Keratinocyte (primary cell): ENCODE results near the gene FILIP1. TPM values are rescaled to one million over a fixed set of nuclear protein-coding genes. Genes with fewer than 3 reads are reported as not detected.

Source experiments
- DNase-seq: peaks from one replicate; pipeline ENCODE4 v3.0.0-alpha.2; 2011; ENCODE audit warnings: low read depth, missing footprints, low spot score
- FAIRE-seq: peaks from 2 replicates; lab custom pipeline; 2011; peaks lifted over from hg19 to GRCh38; lab: Jason Lieb, UNC
- H2AFZ ChIP-seq: 2 replicates; pipeline ENCODE4 v1.6.0; 2012; ENCODE audit warnings: low read length, control low read depth, inconsistent platforms; ENCODE audit not compliant: control insufficient read depth
- H3K27ac ChIP-seq: 2 replicates; pipeline ENCODE4 v1.5.1; 2011; ENCODE audit warnings: low read length; ENCODE audit not compliant: control insufficient read depth, insufficient read depth
- H3K27me3 ChIP-seq: 3 replicates; pipeline ENCODE4 v1.6.0; 2011; ENCODE audit warnings: low read length; ENCODE audit not compliant: control insufficient read depth, insufficient read depth; ENCODE audit errors: extremely low read depth
- H3K36me3 ChIP-seq, 2 experiments: 2 replicates in 1 of 2; 3 replicates in 1 of 2; pipeline ENCODE4 v1.5.1; 2011; ENCODE audit warnings: low read length in 2 of 2, mild to moderate bottlenecking in 1 of 2; ENCODE audit not compliant: control insufficient read depth in 2 of 2, insufficient read depth in 2 of 2; ENCODE audit errors: extremely low read depth in 1 of 2
- H3K4me1 ChIP-seq: 3 replicates; pipeline ENCODE4 v1.5.1; 2011; ENCODE audit warnings: low read length; ENCODE audit not compliant: control insufficient read depth, insufficient read depth; ENCODE audit errors: extremely low read depth
- H3K4me2 ChIP-seq: 3 replicates; pipeline ENCODE4 v1.6.0; 2011; ENCODE audit warnings: low read depth, low read length; ENCODE audit not compliant: control insufficient read depth, insufficient read depth; ENCODE audit errors: extremely low read depth
- H3K4me3 ChIP-seq, 3 experiments: fragments of 200-600 bp in 1 of 3; sonication (generic) in 1 of 3; 2 replicates in 2 of 3; 3 replicates in 1 of 3; pipeline ENCODE4 v1.5.1; 2011 to 2016; ENCODE audit warnings: low read length in 3 of 3, mild to moderate bottlenecking in 3 of 3, control low read depth in 2 of 3, inconsistent platforms in 1 of 3, low read depth in 1 of 3, mixed read lengths in 1 of 3, mixed run types in 1 of 3, moderate library complexity in 1 of 3; ENCODE audit not compliant: control insufficient read depth in 2 of 3, insufficient read depth in 2 of 3; ENCODE audit errors: extremely low read depth in 1 of 3
- H3K79me2 ChIP-seq: 2 replicates; pipeline ENCODE4 v1.6.0; 2012; ENCODE audit warnings: low read length; ENCODE audit not compliant: control insufficient read depth, insufficient read depth
- H3K9ac ChIP-seq: 3 replicates; pipeline ENCODE4 v1.6.0; 2011; ENCODE audit warnings: low read length; ENCODE audit not compliant: control insufficient read depth, insufficient read depth; ENCODE audit errors: extremely low read depth
- H3K9me1 ChIP-seq: 3 replicates; pipeline ENCODE4 v1.6.0; 2011; ENCODE audit warnings: low read length; ENCODE audit not compliant: control insufficient read depth, insufficient read depth; ENCODE audit errors: extremely low read depth
- H3K9me3 ChIP-seq: 2 replicates; pipeline ENCODE4 v1.5.1; 2012; ENCODE audit warnings: low read depth, low read length; ENCODE audit not compliant: control insufficient read depth
- H4K20me1 ChIP-seq: 3 replicates; pipeline ENCODE4 v1.6.0; 2011; ENCODE audit warnings: low read length; ENCODE audit not compliant: control insufficient read depth, insufficient read depth; ENCODE audit errors: extremely low read depth
- EZH2 ChIP-seq: IDR thresholded peaks from one replicate; pipeline ENCODE4 v1.6.1; 2012; ENCODE audit warnings: inconsistent platforms, mild to moderate bottlenecking, low read length, moderate library complexity
- dilution Hi-C: fragments of 300-500 bp; cut with MboI; formaldehyde crosslinking; loops from one replicate; pipeline ENCODE4 v1.7.0; 2020; ENCODE audit warnings: low sequenced_read_pairs; ENCODE audit not compliant: extremely low pct_ligation_motif_present
- polyA plus RNA-seq, 5 experiments: library from polyadenylated mRNA; depleted of rRNA in 3 of 5; stranded (reverse) in 3 of 5; stranded (forward) in 1 of 5; unstranded in 1 of 5; fragments of >200 nt; gene quantifications; 1 replicate in 1 of 5; 2 replicates in 3 of 5; 3 replicates in 1 of 5; pipeline versions ENCODE4 v1.2.1 to v1.2.3, GENCODE V29; 2011 to 2012; ENCODE audit warnings: missing spikeins in 2 of 5, low read depth in 1 of 5, low replicate concordance in 1 of 5
- TF ChIP-seq, protein P1 (sequence below), 3 experiments: IDR thresholded peaks in 1 of 3; conservative IDR thresholded peaks in 1 of 3; optimal IDR thresholded peaks in 1 of 3; 2 replicates in 2 of 3; 3 replicates in 1 of 3; pipeline versions ENCODE3 to v1.5.1; 2011; ENCODE audit warnings: low read length in 3 of 3, mild to moderate bottlenecking in 3 of 3, moderate library complexity in 2 of 3, control low read depth in 1 of 3, inconsistent platforms in 1 of 3; ENCODE audit not compliant: insufficient read depth in 2 of 3; ENCODE audit errors: extremely low read depth in 1 of 3

Gene FILIP1
- polyA plus RNA-seq, 1 donor (not counting 4 experiments of a cell fraction or from before 2014, with no cell fraction given), result 0.01 TPM

- Histone ChIP-seq H3K27me3 (no peaks in the 10 kb centered on the region), H3K9me3 (no peaks in the 10 kb centered on the region), H3K9me1 (no peaks in the 10 kb centered on the region), H3K79me2 (no peaks in the 10 kb centered on the region), H3K4me2 (no peak overlapping the region), H3K4me1 (no peaks in the 10 kb centered on the region), H3K27ac (no peak overlapping the region), H4K20me1 (no peaks in the 10 kb centered on the region), H3K4me3 (no peak overlapping the region), H3K9ac (no peak overlapping the region), H2AFZ (no peak overlapping the region), H3K36me3 (no peaks in the 10 kb centered on the region)
- dilution Hi-C loops, result no loop called here
- DNase-seq (no peak), FAIRE-seq (no peak)
- TF ChIP-seq, protein P1, sequence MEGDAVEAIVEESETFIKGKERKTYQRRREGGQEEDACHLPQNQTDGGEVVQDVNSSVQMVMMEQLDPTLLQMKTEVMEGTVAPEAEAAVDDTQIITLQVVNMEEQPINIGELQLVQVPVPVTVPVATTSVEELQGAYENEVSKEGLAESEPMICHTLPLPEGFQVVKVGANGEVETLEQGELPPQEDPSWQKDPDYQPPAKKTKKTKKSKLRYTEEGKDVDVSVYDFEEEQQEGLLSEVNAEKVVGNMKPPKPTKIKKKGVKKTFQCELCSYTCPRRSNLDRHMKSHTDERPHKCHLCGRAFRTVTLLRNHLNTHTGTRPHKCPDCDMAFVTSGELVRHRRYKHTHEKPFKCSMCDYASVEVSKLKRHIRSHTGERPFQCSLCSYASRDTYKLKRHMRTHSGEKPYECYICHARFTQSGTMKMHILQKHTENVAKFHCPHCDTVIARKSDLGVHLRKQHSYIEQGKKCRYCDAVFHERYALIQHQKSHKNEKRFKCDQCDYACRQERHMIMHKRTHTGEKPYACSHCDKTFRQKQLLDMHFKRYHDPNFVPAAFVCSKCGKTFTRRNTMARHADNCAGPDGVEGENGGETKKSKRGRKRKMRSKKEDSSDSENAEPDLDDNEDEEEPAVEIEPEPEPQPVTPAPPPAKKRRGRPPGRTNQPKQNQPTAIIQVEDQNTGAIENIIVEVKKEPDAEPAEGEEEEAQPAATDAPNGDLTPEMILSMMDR (optimal IDR thresholded peaks at IDR 0.05 in 1 of 3, IDR thresholded peaks at IDR 0.05 in 1 of 3, conservative IDR thresholded peaks at IDR 0.05 in 1 of 3; ENCODE audit: extremely low read depth in 1 of 3, insufficient read depth in 2 of 3, low read length in 3 of 3), result no peak
- no peak for TF ChIP-seq EZH2
Observed at GRCh38 chr6:75498862-75499261, 5.3 kb upstream of the FILIP1 start.

- Histone ChIP-seq H3K9me3 (no peaks in the 10 kb centered on the region), H3K4me2 (no peak overlapping the region), H3K4me1 (no peaks in the 10 kb centered on the region), H3K27ac (no peak overlapping the region), H3K27me3 (no peaks in the 10 kb centered on the region), H2AFZ (no peak overlapping the region), H3K9me1 (no peaks in the 10 kb centered on the region), H3K36me3 (no peaks in the 10 kb centered on the region), H3K79me2 (no peaks in the 10 kb centered on the region), H3K4me3 (no peak overlapping the region), H4K20me1 (no peaks in the 10 kb centered on the region), H3K9ac (no peak overlapping the region)
- no peak for DNase-seq
- no peak for FAIRE-seq
- TF ChIP-seq EZH2, result no peak
- TF ChIP-seq, protein P1 (optimal IDR thresholded peaks at IDR 0.05 in 1 of 3, IDR thresholded peaks at IDR 0.05 in 1 of 3, conservative IDR thresholded peaks at IDR 0.05 in 1 of 3; ENCODE audit: extremely low read depth in 1 of 3, insufficient read depth in 2 of 3, low read length in 3 of 3), result no peak
- dilution Hi-C loops, result no loop called here
Observed at GRCh38 chr6:75497994-75498393, 4.4 kb upstream of the FILIP1 start.
